Left ventricle myocardium inferior (tissue), 1 donor: ENCODE data around the gene FAM118A. TPM values are rescaled to one million over a fixed set of nuclear protein-coding genes. Genes with fewer than 3 reads are reported as not detected.

Experiments used
- DNase-seq: peaks from one replicate; pipeline ENCODE4 v3.0.0-alpha.2; 2020
- H3K27ac ChIP-seq: fragments of 200-600 bp; replicated peaks from 2 replicates; pipeline ENCODE4 v1.8.0; 2021
- H3K27me3 ChIP-seq: fragments of 200-600 bp; 2 replicates; pipeline ENCODE4 v1.8.0; 2021; ENCODE audit warnings: low read depth
- H3K36me3 ChIP-seq: fragments of 200-600 bp; 2 replicates; pipeline ENCODE4 v1.8.0; 2021
- H3K4me1 ChIP-seq: fragments of 200-600 bp; 2 replicates; pipeline ENCODE4 v1.8.0; 2021
- H3K4me3 ChIP-seq: fragments of 200-600 bp; 2 replicates; pipeline ENCODE4 v1.8.0; 2021; ENCODE audit warnings: mild to moderate bottlenecking, moderate library complexity
- H3K9me3 ChIP-seq: fragments of 200-600 bp; replicated peaks from 2 replicates; pipeline ENCODE4 v1.8.0; 2021
- intact Hi-C: fragments of 100-400 bp; cut with micrococcal nuclease; formaldehyde crosslinking; loops from one replicate; pipeline ENCODE4 v1.11.0; 2022
- total RNA-seq: library from RNA; stranded (reverse); fragmentation: NEBNext Ultra II Directional; extraction: Animal tissue kit (Norgen Biotek cat#: 25700); gene quantifications from one replicate; pipeline ENCODE4 v1.2.1, GENCODE V29; 2021
- TF ChIP-seq, protein P1 (sequence below): fragments of 200-600 bp; IDR thresholded peaks from 2 replicates; pipeline ENCODE4 v1.8.0; 2021; ENCODE audit warnings: antibody characterized with exemption, mild to moderate bottlenecking, borderline replicate concordance
- donor health status: DM: no; HTN: yes; CAD: no; lungs with severe emphysema.

FAM118A gene
- total RNA-seq, 1 donor from 2014 or later: 14.1 TPM

DNA sequence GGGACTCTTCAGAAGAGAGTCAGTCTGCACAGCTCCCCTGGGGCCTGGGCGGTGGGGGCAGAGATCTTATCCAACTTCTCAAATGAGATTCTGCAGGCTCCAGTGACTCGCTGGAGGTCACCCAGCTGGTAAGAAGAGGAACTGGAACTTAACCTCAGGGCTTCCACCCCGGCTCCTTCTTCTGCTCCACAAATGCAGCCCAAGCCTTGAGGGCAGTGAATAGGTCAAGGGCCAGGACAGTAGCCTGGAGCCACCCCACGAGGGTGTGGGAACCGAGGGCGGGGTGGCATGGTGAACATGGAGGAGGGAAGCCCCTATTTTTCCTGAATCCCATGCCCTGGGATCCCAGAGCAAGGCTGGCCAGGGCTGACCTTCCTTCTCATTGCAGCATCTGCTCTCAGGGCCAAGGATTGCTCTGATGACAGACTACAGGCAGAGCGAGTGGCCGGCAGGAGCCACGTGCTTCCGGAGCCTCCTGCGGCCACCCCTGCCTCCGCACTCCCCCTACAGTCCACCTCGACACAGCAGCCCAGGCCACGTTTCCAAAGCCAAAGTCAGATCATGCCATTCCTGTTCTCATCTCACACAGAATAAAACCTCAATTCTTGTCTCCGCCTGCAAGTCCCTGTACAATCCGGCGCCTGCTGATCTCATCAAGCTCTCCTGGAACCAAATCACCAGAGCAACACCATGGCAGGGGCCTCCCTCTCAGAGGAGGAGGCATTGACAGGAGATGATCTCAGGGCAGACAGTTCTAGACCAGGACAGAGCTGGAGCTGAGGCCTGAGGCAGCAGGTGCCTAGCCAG is 46.1 kb upstream of the FAM118A start:
- no peak overlapping the region for H3K4me3 ChIP-seq
- H3K27ac ChIP-seq: peak overlapping the region; percentile 57
- H3K27me3 ChIP-seq: peaks cover 14% of the 10 kb centered on the region
- no peaks in the 10 kb centered on the region for H3K9me3 ChIP-seq
- DNase-seq: peak; percentile 72
- peaks cover 17% of the 10 kb centered on the region for H3K4me1 ChIP-seq
- TF ChIP-seq, protein P1, sequence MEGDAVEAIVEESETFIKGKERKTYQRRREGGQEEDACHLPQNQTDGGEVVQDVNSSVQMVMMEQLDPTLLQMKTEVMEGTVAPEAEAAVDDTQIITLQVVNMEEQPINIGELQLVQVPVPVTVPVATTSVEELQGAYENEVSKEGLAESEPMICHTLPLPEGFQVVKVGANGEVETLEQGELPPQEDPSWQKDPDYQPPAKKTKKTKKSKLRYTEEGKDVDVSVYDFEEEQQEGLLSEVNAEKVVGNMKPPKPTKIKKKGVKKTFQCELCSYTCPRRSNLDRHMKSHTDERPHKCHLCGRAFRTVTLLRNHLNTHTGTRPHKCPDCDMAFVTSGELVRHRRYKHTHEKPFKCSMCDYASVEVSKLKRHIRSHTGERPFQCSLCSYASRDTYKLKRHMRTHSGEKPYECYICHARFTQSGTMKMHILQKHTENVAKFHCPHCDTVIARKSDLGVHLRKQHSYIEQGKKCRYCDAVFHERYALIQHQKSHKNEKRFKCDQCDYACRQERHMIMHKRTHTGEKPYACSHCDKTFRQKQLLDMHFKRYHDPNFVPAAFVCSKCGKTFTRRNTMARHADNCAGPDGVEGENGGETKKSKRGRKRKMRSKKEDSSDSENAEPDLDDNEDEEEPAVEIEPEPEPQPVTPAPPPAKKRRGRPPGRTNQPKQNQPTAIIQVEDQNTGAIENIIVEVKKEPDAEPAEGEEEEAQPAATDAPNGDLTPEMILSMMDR: peak; percentile 80
- intact Hi-C loops: loop anchor here (2.0 kb wide), 1 partner anchor 181 kb away; no protein-coding TSS in a partner anchor
- H3K36me3 ChIP-seq: no peaks in the 10 kb centered on the region

DNA sequence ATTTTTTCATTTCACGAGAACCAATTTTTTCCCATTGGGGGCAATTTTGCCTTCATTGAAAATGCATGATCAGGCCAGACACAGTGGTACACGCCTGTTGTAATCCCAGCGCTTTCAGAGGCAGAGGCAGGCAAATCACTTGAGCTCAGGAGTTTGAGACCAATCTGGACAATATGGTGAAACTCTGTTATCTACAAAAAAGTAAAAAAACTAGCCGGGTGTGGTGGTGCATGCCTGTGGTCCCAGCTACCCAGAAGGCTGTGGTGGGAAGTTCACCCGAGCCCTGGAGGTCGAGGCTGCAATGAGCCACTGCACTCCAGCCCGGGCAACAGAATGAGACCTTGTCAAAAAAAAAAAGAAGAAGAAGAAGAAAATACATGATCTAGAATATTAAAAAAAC is 44.2 kb upstream of the FAM118A start:
- DNase-seq: no peak
- intact Hi-C loops: loop anchor here (2.0 kb wide), 1 partner anchor 179 kb away; no protein-coding TSS in a partner anchor
- H3K4me1 ChIP-seq: peaks cover 33% of the 10 kb centered on the region
- TF ChIP-seq, protein P1: no peak
- no peaks in the 10 kb centered on the region for H3K9me3 ChIP-seq
- no peak overlapping the region for H3K4me3 ChIP-seq
- no peak overlapping the region for H3K27ac ChIP-seq
- no peaks in the 10 kb centered on the region for H3K36me3 ChIP-seq
- H3K27me3 ChIP-seq: peaks cover 14% of the 10 kb centered on the region

DNA sequence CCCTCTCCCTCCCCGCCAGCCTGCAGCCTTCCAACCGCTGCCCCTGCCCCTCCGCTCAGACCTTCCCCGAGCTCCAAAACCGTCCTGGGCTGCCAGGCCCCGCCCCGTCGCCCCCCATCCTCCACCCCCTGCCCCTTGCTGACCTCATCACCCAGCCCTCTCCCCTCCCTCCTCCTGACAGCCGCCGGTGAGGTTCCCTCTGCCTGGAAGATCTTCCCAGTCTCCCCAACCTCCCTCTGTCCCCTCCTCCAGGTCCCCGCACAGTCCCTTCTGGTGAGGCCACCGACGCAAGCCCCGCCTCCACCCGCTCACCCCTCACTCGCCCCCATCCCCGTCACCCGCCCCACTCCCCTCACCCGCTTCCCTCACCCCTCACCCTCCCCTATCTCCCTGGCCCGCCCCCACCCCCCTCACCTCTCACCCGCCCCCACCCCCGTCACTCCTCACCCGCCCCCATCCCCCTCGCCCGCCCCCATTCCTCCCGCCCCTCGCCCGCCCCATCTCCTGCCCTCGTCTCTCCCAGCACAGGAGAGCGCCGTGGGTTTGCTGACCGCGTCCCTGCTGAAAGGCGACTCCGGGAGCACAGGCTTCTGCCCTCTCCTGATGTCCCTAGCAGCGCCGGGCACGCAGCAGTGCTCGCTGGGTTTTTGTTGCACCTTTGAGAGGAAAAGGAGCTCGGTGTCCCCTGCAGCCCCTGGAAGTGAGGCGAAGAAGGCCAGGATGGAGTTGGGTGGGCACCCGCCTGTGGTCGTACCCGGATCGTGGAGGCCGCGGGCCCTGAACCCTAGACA is 41.4 kb upstream of the FAM118A start:
- Histone ChIP-seq H3K27me3 (peaks cover 14% of the 10 kb centered on the region), H3K27ac (no peak overlapping the region), H3K36me3 (no peaks in the 10 kb centered on the region), H3K9me3 (no peaks in the 10 kb centered on the region), H3K4me3 (peak overlapping the region; percentile 72), H3K4me1 (peaks cover 52% of the 10 kb centered on the region)
- intact Hi-C loops: no loop called here
- TF ChIP-seq, protein P1: no peak
- DNase-seq: no peak

DNA sequence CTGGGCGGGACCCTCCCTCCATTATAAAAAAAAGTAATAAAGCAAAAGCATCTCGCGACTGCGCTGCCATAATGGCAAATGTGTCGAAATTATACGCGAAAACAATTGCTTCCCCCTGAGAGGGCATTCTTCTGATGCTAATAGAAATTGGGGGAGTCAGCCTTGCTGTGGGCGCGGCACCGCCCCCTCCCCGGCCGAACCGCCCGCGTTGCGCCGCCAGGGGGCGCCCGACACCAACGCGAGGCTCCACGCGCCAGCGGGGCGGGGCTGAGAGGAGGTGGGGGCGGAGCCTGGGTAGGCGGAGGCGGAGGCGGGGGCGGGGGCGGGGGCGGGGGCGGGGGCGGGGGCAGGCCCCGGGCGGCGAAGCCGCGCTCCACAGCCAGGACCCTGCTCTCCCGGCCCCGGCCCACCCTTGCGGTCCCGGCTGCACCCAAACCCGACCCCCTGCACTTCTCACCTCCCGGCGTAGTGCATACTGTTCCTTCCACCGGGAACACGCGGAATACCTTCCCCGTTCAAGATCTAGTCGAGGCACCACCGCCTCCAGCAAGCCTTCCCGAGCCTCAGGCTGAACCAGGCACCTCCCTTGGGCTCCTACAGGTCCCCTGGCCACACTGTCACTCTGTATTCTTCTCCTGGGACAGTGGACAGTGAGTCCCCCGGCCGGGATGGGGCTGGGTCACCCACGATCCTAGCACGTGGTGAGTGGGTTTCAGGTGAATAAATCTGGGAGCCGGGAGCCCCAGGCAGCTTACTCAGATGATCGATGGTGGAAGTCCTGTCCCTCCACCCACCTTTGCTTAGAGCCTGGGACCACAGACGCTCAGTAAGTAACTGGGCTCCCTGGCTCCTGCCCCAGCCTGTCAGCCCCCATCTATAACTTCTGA is 40.5 kb upstream of the FAM118A start:
- H3K27me3 ChIP-seq: peaks cover 14% of the 10 kb centered on the region
- no peaks in the 10 kb centered on the region for H3K9me3 ChIP-seq
- TF ChIP-seq, protein P1: peak; percentile 97
- intact Hi-C loops: no loop called here
- H3K36me3 ChIP-seq: no peaks in the 10 kb centered on the region
- peaks cover 49% of the 10 kb centered on the region for H3K4me1 ChIP-seq
- H3K4me3 ChIP-seq: peak overlapping the region; percentile 72
- DNase-seq: peak; percentile 84
- H3K27ac ChIP-seq: peak overlapping the region; percentile 91
